Astrocyte of the cerebellum (primary cell): ENCODE measurements around the gene GCFC2.

Experiments
- DNase-seq: peaks from one replicate; pipeline ENCODE4 v3.0.0-alpha.2; 2011; ENCODE audit warnings: low read depth
- H3K4me3 ChIP-seq: 2 replicates; pipeline ENCODE4 v1.5.1; 2011; ENCODE audit warnings: mild to moderate bottlenecking, low read depth, low read length, moderate library complexity
- CTCF ChIP-seq: IDR thresholded peaks from 2 replicates; pipeline ENCODE4 v1.5.1; 2012; ENCODE audit warnings: low read length, low read depth, moderate library complexity, mild to moderate bottlenecking; ENCODE audit errors: missing control alignments
- in situ Hi-C: cut with HindIII; loops from 2 replicates; pipeline ENCODE4 v1.10.0; 2017; ENCODE audit warnings: low sequenced_read_pairs

GCFC2 gene

GRCh38 chr2:75667884-75668283 lies 42.8 kb downstream of the GCFC2 start:
- in situ Hi-C loops = no loop called here
- no peak for TF ChIP-seq CTCF
- H3K4me3 ChIP-seq = no peak overlapping the region
- no peak for DNase-seq

- H3K4me3 ChIP-seq = no peak overlapping the region
- DNase-seq = no peak
- in situ Hi-C loops = no loop called here
- TF ChIP-seq CTCF = no peak
These were observed 43.8 kb downstream of the GCFC2 start for GRCh38 chr2:75666911-75667310.

GRCh38 chr2:75657798-75658197 lies 52.9 kb downstream of the GCFC2 start:
- H3K4me3 ChIP-seq = no peak overlapping the region
- no peak for DNase-seq
- in situ Hi-C loops = no loop called here
- no peak for TF ChIP-seq CTCF

- H3K4me3 ChIP-seq = no peak overlapping the region
- no peak for DNase-seq
- in situ Hi-C loops = no loop called here
- TF ChIP-seq CTCF = no peak
These were observed 54.2 kb downstream of the GCFC2 start for GRCh38 chr2:75656563-75656962.

- DNase-seq = no peak
- TF ChIP-seq CTCF = no peak
These were observed 54.9 kb downstream of the GCFC2 start for GRCh38 chr2:75655861-75656260.

GRCh38 chr2:75654012-75654411 lies 56.7 kb downstream of the GCFC2 start:
- TF ChIP-seq CTCF = no peak
- H3K4me3 ChIP-seq = no peak overlapping the region
- in situ Hi-C loops = no loop called here
- no peak for DNase-seq

More at GRCh38 chr2:75655861-75656260, 54.9 kb downstream of the GCFC2 start:
- in situ Hi-C loops = no loop called here
- H3K4me3 ChIP-seq = no peak overlapping the region

- DNase-seq = no peak
- peak overlapping the region; percentile 92 for H3K4me3 ChIP-seq
- no peak for TF ChIP-seq CTCF
- in situ Hi-C loops = no loop called here
These were observed 62.9 kb downstream of the GCFC2 start for GRCh38 chr2:75647771-75648170.
